Measurements from ENCODE around the gene CDK11A.
"Not testable (repeated sequence)": the region's sequence is repeated elsewhere in the genome, so short reads cannot be mapped to it uniquely, and the experiment has no call there.

CDK11A gene

GRCh38 chr1:1662392-1662791 lies 61.8 kb downstream of the CDK11A start:
- not testable (repeated sequence) for DNase-seq

DNA sequence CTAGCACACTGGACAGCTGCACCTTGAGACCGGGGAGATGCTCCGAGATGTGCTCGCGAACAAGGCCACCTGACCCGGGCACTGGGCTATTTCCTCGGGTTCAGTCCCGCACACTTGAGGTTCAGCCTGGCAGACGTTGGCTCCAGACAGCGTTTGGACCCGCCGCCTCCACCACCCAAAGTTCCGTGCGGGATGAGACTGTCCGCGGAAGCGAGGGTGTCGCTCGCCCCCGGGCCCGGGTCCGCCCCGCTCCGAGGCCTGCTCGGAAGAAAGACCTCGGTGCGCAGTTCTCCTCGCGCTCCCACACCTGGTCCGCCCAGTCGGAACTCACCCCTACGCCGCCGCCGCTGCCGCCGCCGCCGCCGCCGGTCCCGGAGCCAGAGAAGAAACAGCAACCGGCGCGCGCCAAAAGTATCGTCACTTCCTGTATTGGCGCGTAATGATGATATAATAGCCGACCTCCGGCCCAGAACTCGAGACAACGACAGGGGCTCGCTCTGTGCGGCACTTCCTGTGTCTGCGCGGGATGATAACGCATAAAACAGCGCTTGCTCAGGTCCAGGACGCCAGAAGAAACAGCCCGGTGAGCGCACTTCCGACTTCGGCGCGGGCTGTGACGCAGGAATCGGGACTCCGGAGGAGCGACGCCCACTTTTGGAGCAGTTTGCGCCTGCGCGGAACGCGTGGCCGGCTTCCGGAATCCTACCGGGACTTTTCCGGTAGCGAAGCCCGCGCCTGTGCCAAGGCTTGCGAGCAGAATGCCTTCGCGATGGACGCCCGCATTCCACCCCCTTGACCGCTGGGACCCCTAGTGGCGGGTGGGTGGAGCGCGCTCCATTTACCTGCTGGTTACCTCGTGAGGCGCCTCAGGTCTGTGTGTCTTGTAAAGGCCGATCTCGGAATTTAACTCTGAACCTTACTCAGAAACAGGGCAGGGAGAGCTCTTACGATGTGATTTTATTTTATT lies 65.3 kb downstream of the CDK11A start, which contains the start of gene CDK11B:
CDK11B (minus strand) TSS at position 422 of the 967 bp plus-strand sequence. CDS start 1,519 bp downstream, outside the sequence.
- DNase-seq: peak; percentile 99
